ENCODE data around the gene ARHGAP23.
A peak's percentile ranks its signal among the peaks of the same experiment; 100 is the strongest.

Gene ARHGAP23

DNA sequence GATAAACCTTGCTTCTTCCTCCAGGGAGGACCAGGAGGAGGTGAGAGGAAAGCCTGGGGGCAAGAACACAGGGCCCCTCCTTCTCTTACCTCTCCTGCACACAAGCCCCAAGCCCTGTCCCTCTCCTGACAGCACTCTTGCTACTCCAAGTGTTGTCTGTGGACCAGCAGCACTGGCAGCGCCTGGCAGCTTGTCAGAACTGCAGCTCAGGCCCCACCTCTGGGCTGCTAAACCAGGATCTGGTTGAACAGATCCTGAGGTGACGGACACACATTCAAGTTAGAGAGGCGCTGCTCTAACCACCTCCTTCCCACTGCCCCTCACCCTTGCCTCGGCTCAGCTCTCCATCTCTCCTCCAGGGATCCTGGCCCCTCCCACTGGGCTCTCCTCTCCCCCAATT is 121.0 kb downstream of the ARHGAP23 start:
- Histone ChIP-seq H3K9me3 (ENCODE audit: control insufficient read depth in 1 of 2, low read length in 2 of 2) (no peaks in the 10 kb centered on the region), H3K27me3 (ENCODE audit: control insufficient read depth in 1 of 2, insufficient read depth in 2 of 2, low read length in 2 of 2) (no peaks in the 10 kb centered on the region), H3K27ac (ENCODE audit: low read depth, low read length) (no peak overlapping the region), H3K36me3 (ENCODE audit: control insufficient read depth in 1 of 2, insufficient read depth in 2 of 2, low read length in 2 of 2) (no peaks in the 10 kb centered on the region), H3K4me1 (ENCODE audit: control insufficient read depth in 1 of 2, insufficient read depth in 2 of 2, low read length in 2 of 2) (no peaks in the 10 kb centered on the region), H3K4me3 (ENCODE audit: low read depth in 1 of 2, low read length in 2 of 2) (no peak overlapping the region), H3K9ac (ENCODE audit: low read depth in 1 of 2, low read length in 2 of 2) (no peak overlapping the region)

DNA sequence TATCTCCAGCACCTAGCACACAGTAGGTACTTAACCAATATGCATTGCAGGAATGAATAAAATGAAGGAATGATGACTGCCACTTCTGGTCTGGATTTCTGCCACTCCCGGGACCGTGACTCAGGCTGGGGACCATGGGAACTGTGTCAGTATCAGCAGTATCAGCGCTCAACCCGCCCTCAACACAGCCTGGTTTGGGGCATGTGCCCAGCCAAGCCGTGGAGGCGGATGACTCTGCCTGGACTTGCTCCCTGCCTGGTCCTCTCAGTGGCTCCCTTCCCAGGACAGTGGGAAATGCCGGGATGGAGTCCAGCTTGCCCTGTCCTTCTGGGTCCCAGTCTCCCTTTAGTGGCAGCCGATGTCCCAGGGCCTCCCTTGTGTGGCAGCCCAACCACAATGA is 122.4 kb downstream of the ARHGAP23 start:
- Histone ChIP-seq H3K4me1 (ENCODE audit: control insufficient read depth in 1 of 2, insufficient read depth in 2 of 2, low read length in 2 of 2) (no peaks in the 10 kb centered on the region), H3K4me3 (ENCODE audit: low read depth in 1 of 2, low read length in 2 of 2) (no peak overlapping the region), H3K27me3 (ENCODE audit: control insufficient read depth in 1 of 2, insufficient read depth in 2 of 2, low read length in 2 of 2) (no peaks in the 10 kb centered on the region), H3K36me3 (ENCODE audit: control insufficient read depth in 1 of 2, insufficient read depth in 2 of 2, low read length in 2 of 2) (no peaks in the 10 kb centered on the region), H3K27ac (ENCODE audit: low read depth, low read length) (no peak overlapping the region), H3K9ac (ENCODE audit: low read depth in 1 of 2, low read length in 2 of 2) (no peak overlapping the region), H3K9me3 (ENCODE audit: control insufficient read depth in 1 of 2, low read length in 2 of 2) (no peaks in the 10 kb centered on the region)

DNA sequence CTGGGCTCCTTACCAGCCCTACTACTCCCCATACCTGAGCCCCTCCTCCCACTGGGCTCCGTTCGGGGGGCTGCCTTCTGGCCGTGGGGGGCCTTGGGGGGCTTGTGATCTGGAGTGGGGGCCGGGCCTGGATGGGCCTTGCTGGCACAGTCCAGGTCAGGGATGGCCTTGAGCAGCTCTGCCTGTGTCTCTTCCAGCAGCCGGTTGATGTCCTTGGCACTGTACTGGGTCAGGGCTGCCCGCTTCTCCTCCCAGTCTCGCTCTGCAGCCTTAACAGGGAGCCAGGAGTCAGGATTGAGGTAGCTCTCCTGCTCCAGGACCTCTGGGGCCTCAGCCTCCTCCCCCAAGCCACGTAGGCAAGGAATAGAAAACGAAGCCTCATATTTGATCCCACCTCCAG is 122.9 kb downstream of the ARHGAP23 start:
- H3K27ac ChIP-seq (ENCODE audit: low read depth, low read length) = no peak overlapping the region
- no peak overlapping the region for H3K9ac ChIP-seq (ENCODE audit: low read depth in 1 of 2, low read length in 2 of 2)
- no peaks in the 10 kb centered on the region for H3K36me3 ChIP-seq (ENCODE audit: control insufficient read depth in 1 of 2, insufficient read depth in 2 of 2, low read length in 2 of 2)

DNA sequence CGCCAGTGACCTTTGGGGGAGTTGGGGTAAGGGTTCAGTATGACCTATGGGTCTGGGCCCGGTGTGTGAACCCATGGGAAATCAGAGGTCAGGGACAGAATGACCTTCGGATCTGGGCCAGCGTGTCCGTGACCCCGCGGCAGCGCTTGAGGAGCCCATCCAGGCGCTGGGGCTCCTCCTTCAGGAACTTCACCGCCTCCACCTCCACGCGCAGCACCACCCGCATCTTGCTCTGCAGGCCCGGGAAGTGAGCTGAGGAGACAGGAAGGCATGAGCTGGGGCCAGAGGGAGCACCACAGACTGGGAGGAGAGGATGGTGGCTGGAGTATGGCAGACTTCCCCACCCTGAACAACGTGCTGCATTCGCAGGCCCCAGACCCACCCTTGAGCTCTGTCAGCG is 124.1 kb downstream of the ARHGAP23 start:
- Histone ChIP-seq H3K36me3 (ENCODE audit: control insufficient read depth in 1 of 2, insufficient read depth in 2 of 2, low read length in 2 of 2) (no peaks in the 10 kb centered on the region), H3K4me3 (ENCODE audit: low read depth in 1 of 2, low read length in 2 of 2) (no peak overlapping the region), H3K27ac (ENCODE audit: low read depth, low read length) (no peak overlapping the region), H3K9ac (ENCODE audit: low read depth in 1 of 2, low read length in 2 of 2) (no peak overlapping the region), H3K27me3 (ENCODE audit: control insufficient read depth in 1 of 2, insufficient read depth in 2 of 2, low read length in 2 of 2) (no peaks in the 10 kb centered on the region), H3K4me1 (ENCODE audit: control insufficient read depth in 1 of 2, insufficient read depth in 2 of 2, low read length in 2 of 2) (peaks cover 0 to 1% of the 10 kb centered on the region in 2 donors), H3K9me3 (ENCODE audit: control insufficient read depth in 1 of 2, low read length in 2 of 2) (no peaks in the 10 kb centered on the region)

More for the DNA sequence above, 122.9 kb downstream of the ARHGAP23 start:
- H3K27me3 ChIP-seq (ENCODE audit: control insufficient read depth in 1 of 2, insufficient read depth in 2 of 2, low read length in 2 of 2) = no peaks in the 10 kb centered on the region
- H3K9me3 ChIP-seq (ENCODE audit: control insufficient read depth in 1 of 2, low read length in 2 of 2) = no peaks in the 10 kb centered on the region
- H3K4me1 ChIP-seq (ENCODE audit: control insufficient read depth in 1 of 2, insufficient read depth in 2 of 2, low read length in 2 of 2) = no peaks in the 10 kb centered on the region
- H3K4me3 ChIP-seq (ENCODE audit: low read depth in 1 of 2, low read length in 2 of 2) = no peak overlapping the region

DNA sequence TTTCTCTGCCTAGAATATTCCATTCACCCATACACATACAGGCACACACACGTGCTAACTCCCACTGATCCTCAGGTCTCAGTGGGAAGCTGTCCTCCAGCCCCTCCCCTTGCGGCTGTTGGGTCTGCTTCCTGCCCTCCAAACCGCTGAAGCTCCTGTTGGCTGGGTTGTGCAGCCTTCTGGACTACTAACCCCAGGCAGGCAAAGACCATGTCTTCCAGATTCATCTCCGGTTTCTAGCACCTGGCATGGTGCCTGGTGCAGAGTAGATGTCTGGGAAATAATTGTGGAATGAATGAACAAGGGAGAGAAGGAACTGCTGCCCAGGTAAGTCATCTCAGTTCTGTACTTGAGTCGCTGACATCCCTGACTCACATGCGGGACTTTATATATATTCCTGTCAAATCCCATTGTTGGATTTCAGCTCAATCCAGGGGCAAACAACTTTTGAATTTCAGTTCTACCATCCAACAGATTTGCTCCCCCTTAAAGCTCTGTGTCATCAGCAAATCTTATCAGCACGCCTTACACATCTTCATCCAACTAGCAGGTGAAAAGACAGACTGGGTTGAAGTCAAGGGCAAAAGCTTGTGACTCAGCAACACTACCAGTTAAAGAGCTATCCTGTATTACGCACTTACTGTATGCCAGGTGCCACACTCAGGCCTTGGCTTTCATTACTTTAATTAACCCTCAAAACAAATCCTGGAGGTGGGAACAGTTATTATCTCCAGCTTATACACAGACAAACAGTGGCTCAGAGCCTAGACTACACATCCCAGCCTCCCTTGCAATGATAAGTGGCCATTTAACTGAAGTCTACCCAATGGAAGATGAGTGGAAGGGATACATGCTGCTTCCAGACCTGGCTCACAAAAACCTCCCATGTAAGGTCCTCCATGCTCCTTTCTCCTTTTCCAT is 126.4 kb downstream of the ARHGAP23 start:
- no peak overlapping the region for H3K4me3 ChIP-seq (ENCODE audit: low read depth in 1 of 2, low read length in 2 of 2)
- no peak overlapping the region for H3K27ac ChIP-seq (ENCODE audit: low read depth, low read length)
- H3K27me3 ChIP-seq (ENCODE audit: control insufficient read depth in 1 of 2, insufficient read depth in 2 of 2, low read length in 2 of 2) = peaks cover 0 to 3% of the 10 kb centered on the region in 2 donors
- H3K4me1 ChIP-seq (ENCODE audit: control insufficient read depth in 1 of 2, insufficient read depth in 2 of 2, low read length in 2 of 2) = peaks cover 17 to 24% of the 10 kb centered on the region in 2 donors
- H3K9me3 ChIP-seq (ENCODE audit: control insufficient read depth in 1 of 2, low read length in 2 of 2) = no peaks in the 10 kb centered on the region
- no peak overlapping the region for H3K9ac ChIP-seq (ENCODE audit: low read depth in 1 of 2, low read length in 2 of 2)
- H3K36me3 ChIP-seq (ENCODE audit: control insufficient read depth in 1 of 2, insufficient read depth in 2 of 2, low read length in 2 of 2) = no peaks in the 10 kb centered on the region

DNA sequence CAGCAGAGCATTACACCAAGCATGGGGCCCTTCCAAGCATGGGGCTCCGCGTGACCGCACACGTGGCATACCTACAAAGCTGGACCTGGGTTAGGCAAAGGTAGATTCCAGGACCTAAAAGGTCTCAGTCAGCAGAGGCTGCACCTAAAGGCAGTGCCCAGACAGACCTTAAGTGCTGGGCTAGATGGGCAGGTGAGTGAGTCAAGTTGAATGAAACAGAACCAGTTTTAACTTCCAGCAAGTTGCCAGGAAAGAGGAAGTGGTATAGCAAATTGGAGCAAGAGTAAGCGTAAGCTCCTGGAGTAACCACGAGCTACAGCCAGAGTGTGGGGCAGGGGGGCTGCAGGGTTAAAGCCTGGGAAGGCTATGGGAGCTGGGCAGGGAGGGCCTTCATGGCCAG is 128.0 kb downstream of the ARHGAP23 start:
- Histone ChIP-seq H3K4me3 (ENCODE audit: low read depth in 1 of 2, low read length in 2 of 2) (no peak overlapping the region), H3K27me3 (ENCODE audit: control insufficient read depth in 1 of 2, insufficient read depth in 2 of 2, low read length in 2 of 2) (peaks cover 14 to 18% of the 10 kb centered on the region in 2 donors), H3K27ac (ENCODE audit: low read depth, low read length) (no peak overlapping the region)

DNA sequence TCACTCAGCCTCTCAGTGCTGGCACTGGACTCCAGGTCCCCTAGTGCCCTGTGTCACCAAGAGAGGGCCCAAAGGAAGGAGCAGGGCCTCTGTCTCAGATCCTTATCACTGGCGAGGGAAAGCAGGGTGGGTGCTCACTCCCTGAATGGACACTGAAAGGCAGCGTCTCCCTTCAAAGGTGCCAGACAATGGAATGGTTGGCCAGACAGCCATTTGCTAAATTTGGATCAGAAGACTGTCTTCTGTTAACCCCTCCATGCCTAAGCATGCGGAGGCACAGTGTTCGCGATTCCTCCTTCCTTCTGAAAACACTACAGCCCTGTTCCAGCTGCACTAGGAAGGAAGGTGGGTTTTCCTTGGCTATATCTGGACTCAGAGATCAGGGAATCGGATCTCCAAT is 129.1 kb downstream of the ARHGAP23 start:
- Histone ChIP-seq H3K4me1 (ENCODE audit: control insufficient read depth in 1 of 2, insufficient read depth in 2 of 2, low read length in 2 of 2) (peaks cover 25 to 30% of the 10 kb centered on the region in 2 donors), H3K27ac (ENCODE audit: low read depth, low read length) (no peak overlapping the region), H3K36me3 (ENCODE audit: control insufficient read depth in 1 of 2, insufficient read depth in 2 of 2, low read length in 2 of 2) (no peaks in the 10 kb centered on the region), H3K4me3 (ENCODE audit: low read depth in 1 of 2, low read length in 2 of 2) (peak overlapping the region; percentile 4 to 74), H3K9me3 (ENCODE audit: control insufficient read depth in 1 of 2, low read length in 2 of 2) (no peaks in the 10 kb centered on the region), H3K9ac (ENCODE audit: low read depth in 1 of 2, low read length in 2 of 2) (peak overlapping the region; percentile 15 to 44), H3K27me3 (ENCODE audit: control insufficient read depth in 1 of 2, insufficient read depth in 2 of 2, low read length in 2 of 2) (peaks cover 25 to 26% of the 10 kb centered on the region in 2 donors)

More for the DNA sequence above, 128.0 kb downstream of the ARHGAP23 start:
- H3K36me3 ChIP-seq (ENCODE audit: control insufficient read depth in 1 of 2, insufficient read depth in 2 of 2, low read length in 2 of 2) = no peaks in the 10 kb centered on the region
- no peak overlapping the region for H3K9ac ChIP-seq (ENCODE audit: low read depth in 1 of 2, low read length in 2 of 2)
- H3K4me1 ChIP-seq (ENCODE audit: control insufficient read depth in 1 of 2, insufficient read depth in 2 of 2, low read length in 2 of 2) = peaks cover 25 to 30% of the 10 kb centered on the region in 2 donors
- H3K9me3 ChIP-seq (ENCODE audit: control insufficient read depth in 1 of 2, low read length in 2 of 2) = no peaks in the 10 kb centered on the region

DNA sequence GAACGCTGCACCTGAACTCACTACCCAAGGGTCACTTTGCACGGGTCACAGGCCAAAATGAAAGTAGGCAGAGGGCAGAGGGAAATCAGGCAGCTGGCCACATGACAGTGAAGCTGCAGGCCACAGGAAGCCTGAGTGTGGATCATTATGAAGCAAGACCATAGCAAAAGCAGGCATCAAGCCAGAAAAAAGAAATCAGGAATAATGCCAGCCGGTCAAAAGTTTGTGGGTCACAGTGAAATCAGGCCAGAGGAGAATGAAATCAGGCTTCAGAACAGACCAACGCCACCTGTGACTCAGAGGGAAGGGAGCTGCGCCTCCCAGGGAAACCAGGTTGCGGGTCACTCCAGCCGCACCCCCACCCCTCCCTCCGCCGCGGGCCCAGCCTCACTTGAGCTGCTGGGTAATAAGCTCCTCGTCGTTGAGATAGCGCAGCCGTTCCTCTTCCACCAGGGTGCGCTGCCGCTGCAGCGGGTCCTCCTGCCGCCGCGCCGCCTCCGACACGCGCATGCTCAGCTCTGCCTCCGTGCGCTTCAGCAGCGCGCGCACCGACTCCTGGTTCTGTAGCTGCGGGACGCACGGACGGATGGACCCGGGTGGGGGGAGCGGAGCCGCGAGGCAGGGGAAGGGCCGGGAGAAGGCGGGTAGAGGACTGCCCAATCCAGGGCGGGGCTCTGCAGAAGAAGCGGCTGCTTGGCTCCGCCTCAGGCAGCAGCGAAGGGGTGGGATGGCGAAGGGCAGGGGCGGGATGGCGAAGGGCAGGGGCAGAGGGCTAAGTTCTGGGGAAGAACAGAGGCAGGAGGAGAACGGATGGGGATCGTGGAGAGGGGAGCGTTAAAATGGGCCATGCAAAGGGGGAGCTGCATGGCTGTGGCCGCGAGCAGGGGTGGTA is 129.8 kb downstream of the ARHGAP23 start:
- Histone ChIP-seq H3K27ac (ENCODE audit: low read depth, low read length) (no peak overlapping the region), H3K9ac (ENCODE audit: low read depth in 1 of 2, low read length in 2 of 2) (peak overlapping the region; percentile 15 to 44), H3K27me3 (ENCODE audit: control insufficient read depth in 1 of 2, insufficient read depth in 2 of 2, low read length in 2 of 2) (peaks cover 31% of the 10 kb centered on the region in 2 donors), H3K4me3 (ENCODE audit: low read depth in 1 of 2, low read length in 2 of 2) (peak overlapping the region; percentile 46 to 74), H3K4me1 (ENCODE audit: control insufficient read depth in 1 of 2, insufficient read depth in 2 of 2, low read length in 2 of 2) (peaks cover 25 to 30% of the 10 kb centered on the region in 2 donors), H3K36me3 (ENCODE audit: control insufficient read depth in 1 of 2, insufficient read depth in 2 of 2, low read length in 2 of 2) (no peaks in the 10 kb centered on the region), H3K9me3 (ENCODE audit: control insufficient read depth in 1 of 2, low read length in 2 of 2) (no peaks in the 10 kb centered on the region)

DNA sequence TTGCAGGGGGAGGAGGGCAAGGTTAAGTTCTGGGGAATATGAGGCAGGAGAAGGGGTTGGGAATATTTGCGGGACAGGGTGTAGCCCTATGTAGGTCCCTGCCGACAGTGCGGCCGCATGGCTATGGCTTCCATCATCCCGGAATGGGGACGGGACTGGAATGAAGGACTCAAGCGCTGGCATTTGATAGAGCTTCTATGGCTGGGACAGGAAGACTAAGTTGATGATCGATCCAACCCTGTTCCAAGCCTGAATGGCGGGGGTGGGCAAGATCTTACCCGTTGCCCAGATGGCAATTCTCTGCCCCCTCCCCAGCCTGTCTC is 130.4 kb downstream of the ARHGAP23 start:
- H3K27ac ChIP-seq (ENCODE audit: low read depth, low read length) = no peak overlapping the region
- H3K9me3 ChIP-seq (ENCODE audit: control insufficient read depth in 1 of 2, low read length in 2 of 2) = no peaks in the 10 kb centered on the region
- H3K36me3 ChIP-seq (ENCODE audit: control insufficient read depth in 1 of 2, insufficient read depth in 2 of 2, low read length in 2 of 2) = no peaks in the 10 kb centered on the region
- H3K9ac ChIP-seq (ENCODE audit: low read depth in 1 of 2, low read length in 2 of 2) = peak overlapping the region in 1 of 2 donors; percentile 47
- peak overlapping the region; percentile 46 to 74 for H3K4me3 ChIP-seq (ENCODE audit: low read depth in 1 of 2, low read length in 2 of 2)
- peaks cover 31 to 37% of the 10 kb centered on the region in 2 donors for H3K27me3 ChIP-seq (ENCODE audit: control insufficient read depth in 1 of 2, insufficient read depth in 2 of 2, low read length in 2 of 2)
- H3K4me1 ChIP-seq (ENCODE audit: control insufficient read depth in 1 of 2, insufficient read depth in 2 of 2, low read length in 2 of 2) = peaks cover 25 to 30% of the 10 kb centered on the region in 2 donors
